Stimulated activated CD4-positive, alpha-beta T cell treated with anti-CD3 and anti-CD28 coated beads, Interleukin-1b, Interleukin-23, amount 100 ng/mL, for 4 hours (primary cell): ENCODE results near the gene ZSCAN1.

Experiments used
- DNase-seq, 2 donors: peaks; one replicate each; pipeline ENCODE4 v3.0.0-alpha.2; 2020; ENCODE audit warnings: low read depth in 2 of 2

ZSCAN1 gene

DNA sequence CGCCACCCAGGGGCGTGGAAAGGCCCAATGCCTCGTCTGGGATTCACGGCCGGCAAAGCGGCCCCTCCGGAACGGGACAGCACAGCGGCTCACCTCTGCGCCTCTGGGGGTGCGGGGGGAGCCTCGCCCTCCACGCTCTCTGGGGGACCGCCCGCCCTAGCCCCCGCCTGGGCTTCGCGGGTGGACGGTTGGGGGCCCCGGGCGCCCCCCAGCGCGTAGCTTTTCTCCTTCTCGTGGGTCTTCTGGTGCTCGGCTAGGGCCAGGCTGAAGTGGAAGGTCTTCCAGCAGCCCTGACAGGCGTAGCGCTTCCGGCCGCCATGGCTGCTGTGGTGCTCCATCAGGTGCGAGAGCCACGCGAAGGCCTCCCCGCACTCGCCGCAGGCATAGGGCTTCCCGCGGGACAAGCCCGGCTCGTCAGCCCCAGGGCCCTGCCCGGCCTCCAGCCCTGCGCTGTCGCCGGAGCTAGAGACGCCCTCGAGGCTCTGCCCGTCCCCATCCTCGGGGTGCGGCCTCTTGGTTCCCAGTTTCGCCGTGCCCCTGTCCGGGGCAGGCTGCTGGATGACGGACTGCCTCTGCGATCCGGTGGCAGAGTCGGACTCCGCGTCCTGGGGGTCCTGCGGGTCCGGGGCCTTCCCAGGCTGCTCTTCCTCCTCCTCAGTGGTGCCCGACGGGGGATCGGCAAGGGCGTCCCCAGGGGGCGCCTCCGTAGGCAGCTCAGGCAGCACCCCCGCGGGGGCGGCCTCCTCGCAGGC, 50.9 kb downstream of the ZSCAN1 start:
- no peak for DNase-seq

GRCh38 chr19:58085348-58085875, 51.6 kb downstream of the ZSCAN1 start:
- no peak for DNase-seq

- no peak for DNase-seq
Measured at GRCh38 chr19:58086825-58087710, 53.2 kb downstream of the ZSCAN1 start.

GRCh38 chr19:58088521-58089052, 54.8 kb downstream of the ZSCAN1 start:
- no peak for DNase-seq

DNA sequence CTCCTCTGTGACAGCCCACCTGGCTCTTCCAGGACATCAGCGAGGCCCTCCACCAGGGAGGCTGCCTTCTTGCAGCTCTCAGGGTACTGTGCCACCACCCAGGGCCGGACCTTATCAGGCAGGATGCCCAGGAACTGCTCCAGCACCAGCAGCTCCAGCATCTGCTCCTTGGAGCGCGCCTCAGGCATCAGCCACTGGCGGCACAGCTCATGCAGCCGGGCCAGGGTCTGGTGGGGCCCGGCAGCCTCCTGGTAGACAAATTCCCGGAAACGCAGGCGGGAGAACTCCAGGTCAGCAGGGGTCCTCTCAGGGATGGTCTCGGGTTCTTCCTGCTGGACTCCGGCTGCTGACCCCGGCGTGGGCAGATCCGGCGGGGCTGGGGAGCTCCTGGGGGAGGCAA, 56.0 kb downstream of the ZSCAN1 start:
- no peak for DNase-seq

DNA sequence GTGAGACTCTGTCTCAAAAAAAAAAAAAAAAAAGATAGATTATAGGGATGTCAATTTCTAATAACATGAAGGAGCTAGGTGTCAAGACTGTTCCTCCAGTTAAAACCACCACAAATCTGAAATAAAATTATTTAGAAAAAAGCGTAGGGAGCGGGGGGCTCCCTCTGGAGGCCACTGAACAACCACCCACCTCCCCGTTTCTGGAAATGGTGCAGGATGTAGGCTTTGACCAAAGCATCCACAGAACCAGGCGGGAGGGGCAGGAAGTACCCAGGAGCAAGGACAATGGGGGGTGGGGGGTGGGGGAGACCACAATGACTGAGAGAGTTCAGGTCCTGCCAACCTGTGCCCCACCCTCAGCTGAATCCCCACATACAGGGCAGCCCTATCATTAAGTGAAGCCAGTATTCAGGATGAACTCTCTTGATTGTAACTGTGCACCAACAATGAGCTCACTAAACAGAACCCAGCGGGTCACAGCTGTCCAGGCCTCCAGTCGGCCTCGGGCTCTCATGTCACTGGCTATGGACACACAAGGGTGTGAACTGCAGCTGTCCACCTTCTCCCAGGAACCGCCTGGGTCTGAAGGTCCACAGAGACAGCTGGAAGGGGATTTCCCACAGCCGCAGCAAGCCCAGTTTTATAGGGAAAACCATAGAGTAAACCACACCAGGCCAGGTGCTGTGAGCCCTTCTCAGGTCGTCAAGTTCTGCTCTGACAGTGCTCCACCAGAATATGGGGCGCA, 57.6 kb downstream of the ZSCAN1 start:
- DNase-seq, result no peak

GRCh38 chr19:58093071-58093470, 59.2 kb downstream of the ZSCAN1 start:
- no peak for DNase-seq

DNA sequence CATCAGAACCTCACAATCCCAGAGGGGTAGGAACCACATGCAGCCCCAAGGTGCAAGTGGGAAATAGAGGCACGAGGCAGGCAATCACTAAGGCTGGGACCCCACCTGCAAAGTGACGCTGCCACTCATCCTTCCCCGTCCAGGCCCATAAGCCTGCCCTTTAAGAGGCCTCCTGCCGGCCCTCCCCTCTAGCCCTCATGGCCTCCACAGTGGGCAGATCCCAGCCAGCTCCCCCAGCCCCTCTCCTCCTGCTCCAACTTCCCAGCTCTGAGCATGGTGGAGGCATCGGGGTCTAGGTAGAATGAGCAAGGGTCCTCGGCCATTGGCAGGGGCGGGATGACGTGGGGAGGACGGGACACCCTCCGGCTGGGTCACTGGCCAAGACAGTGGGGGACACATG, 61.5 kb downstream of the ZSCAN1 start:
- DNase-seq, result no peak

DNA sequence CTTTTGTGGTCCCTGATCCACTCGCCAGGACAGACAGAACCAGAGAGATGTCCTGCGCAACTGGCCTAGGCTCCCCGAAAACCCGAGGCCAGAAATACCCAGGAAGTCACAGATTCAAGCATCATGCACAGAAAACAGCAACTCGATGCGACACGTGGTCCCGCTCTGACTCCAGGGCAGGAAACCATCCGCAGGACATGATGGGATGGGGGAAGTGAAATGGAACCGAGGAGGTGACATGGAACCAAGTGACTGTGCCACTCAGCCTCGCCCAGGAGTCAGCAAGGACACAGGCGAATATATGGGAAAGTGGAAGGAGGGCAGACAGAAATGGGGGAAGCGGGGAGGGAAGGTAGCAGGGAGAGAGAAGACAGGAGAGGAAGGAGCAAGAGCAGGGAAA, 63.1 kb downstream of the ZSCAN1 start:
- DNase-seq, result no peak

DNA sequence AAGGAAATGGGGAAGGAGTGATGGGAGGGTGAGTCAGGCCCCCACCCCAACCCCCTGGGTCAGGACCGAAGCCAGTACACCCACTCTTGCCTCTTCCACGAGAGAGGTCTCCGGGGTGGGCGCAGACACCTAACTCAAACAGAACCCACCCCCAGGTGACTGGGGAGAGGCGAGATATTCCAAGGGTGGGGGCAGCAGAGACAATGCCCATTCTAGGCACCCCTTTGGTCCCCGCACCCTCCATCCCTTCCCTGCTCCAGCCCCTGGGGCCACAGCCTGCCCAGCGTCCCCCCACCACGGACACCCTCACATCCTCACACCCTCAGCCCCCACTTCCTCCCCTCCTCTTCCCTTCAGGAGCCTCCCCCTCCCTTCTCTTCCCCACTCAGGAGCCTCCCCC, 63.5 kb downstream of the ZSCAN1 start:
- DNase-seq, result no peak

DNA sequence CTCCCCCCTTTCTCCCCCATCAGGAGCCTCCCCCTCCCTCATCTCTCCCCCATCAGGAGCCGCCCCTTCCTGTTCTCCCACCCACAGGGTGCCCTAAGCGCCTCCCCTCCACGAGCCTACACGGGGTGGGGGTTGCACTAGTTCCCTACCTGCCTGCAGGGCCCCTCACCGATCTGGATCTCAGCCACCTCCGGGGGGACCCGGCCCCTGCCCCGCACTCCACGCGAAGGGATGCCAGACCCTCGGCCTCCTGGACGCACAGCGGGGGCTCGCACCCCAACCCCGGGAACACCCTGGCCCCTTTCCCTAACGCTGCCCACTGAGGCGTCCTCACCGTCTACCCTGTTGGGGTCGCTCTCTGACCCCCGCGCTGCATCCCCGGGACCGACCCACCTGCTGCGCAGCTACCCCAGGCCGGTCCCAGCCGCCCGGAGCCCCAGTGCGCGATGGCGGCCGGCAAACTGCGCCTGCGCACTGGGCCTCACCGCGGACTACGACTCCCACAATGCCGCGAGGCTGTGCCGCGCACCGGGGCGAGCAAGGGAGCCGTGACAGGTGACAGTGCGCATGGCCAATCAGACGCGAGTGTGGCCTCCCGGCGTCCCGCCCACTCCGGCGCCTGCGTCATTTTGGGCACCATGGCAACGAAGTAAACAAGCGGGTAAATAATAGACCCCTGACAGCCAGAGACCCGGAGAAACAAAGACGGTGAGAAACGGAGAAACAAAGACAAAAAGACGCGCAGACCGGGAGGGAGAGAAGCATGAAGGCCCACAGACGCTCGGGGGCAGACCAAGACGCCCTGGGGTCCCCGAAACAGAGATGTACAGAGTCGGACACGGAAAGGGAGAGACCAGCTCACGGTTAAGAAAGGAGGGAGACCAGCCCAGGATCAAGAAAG, 64.2 kb downstream of the ZSCAN1 start, which contains the start of gene ZSCAN18:
ZSCAN18 (minus strand) TSS at position 451 of the 901 bp plus-strand sequence. CDS start 7,964 bp downstream, outside the sequence.
- peak; percentile 89 to 90 for DNase-seq

DNA sequence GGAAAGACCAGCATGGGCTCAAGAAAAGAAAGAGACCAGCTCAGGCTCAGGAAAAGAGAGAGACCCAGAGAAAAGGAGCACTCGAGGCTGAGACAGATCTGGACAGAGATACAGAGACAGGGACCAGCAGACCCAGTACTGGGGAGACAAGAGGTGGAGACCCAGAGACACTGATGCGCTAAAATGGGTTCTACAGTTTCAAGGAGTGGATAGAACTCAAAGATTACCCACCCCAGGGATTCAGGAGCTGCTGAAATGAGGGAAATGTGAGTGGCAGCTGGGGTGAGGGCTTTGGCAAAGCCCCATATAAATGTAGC, 64.8 kb downstream of the ZSCAN1 start:
- no peak for DNase-seq
